ENCODE measurements around the gene ALK. TPM values are rescaled to one million over a fixed set of nuclear protein-coding genes. Genes with fewer than 3 reads are reported as not detected.
"Not testable (repeated sequence)": the region's sequence is repeated elsewhere in the genome, so short reads cannot be mapped to it uniquely, and the experiment has no call there.

ALK gene
- polyA plus RNA-seq, 1 donor from 2014 or later = not detected

DNA sequence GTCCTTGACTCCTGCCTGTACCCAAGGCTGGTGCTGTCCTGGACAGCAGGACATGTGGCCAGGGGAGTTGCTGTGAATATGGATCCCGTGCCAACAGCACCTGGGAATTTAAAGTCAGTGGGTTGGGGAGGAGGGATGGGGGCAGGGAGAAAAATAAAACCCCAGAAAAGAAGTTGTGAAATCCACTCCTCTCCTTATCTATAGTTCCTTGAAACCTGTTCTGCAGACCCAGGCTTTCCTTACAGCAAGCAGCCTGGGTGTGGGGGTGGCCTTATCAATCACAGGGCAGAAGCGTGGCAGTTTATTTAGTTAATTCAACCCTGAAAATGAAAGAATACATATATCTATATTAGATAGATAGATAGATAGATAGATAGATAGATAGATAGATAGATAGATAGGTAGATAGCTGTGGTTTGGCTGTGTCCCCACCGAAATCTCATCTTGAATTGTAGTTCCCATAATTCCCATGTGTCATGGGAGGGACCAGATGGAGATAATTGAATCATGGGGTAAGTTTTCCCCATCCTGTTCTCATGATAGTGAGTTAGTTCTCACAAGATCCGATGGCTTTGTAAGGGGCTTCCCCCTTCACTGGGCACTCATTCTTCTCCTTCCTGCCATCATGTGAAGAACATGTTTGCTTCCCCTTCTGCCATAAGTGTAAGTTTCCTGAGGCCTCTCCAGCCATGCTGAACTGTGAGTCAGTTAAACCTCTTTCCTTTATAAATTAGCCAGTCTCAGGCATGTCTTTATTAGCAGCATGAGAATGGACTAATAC lies 667.7 kb downstream of the ALK start:
- not testable (repeated sequence) for H3K27me3 Mint-ChIP-seq, H3K9me3 Mint-ChIP-seq, H3K4me1 Mint-ChIP-seq, H3K36me3 Mint-ChIP-seq, H3K27ac Mint-ChIP-seq, H3K4me3 Mint-ChIP-seq

DNA sequence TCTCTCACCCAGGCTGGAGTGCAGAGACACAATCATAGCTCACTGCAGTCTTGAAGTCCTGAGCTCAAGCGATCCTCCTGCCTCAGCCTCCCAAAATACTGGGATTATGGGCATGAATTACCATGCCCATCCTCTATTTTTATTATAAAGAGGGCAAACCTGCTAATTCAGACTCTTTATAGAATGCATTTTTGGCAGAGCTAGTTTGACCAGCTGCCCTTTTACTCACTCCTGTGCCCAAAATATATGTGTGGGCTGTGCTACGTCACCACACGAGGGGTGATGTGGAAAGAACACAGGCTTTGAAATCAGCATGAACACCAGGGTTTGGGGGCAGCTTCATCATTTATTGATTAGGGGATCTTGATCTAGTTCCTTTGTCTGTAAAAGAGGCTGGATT lies 668.4 kb downstream of the ALK start:
- Mint-ChIP-seq H3K9me3 (peaks cover 0 to 3% (median 2%) of the 10 kb centered on the region in 3 donors), H3K27ac (no peak overlapping the region), H3K4me1 (peaks cover 0 to 7% (median 1%) of the 10 kb centered on the region in 3 donors), H3K27me3 (peaks cover 8% of the 10 kb centered on the region), H3K4me3 (no peak overlapping the region), H3K36me3 (no peaks in the 10 kb centered on the region)

DNA sequence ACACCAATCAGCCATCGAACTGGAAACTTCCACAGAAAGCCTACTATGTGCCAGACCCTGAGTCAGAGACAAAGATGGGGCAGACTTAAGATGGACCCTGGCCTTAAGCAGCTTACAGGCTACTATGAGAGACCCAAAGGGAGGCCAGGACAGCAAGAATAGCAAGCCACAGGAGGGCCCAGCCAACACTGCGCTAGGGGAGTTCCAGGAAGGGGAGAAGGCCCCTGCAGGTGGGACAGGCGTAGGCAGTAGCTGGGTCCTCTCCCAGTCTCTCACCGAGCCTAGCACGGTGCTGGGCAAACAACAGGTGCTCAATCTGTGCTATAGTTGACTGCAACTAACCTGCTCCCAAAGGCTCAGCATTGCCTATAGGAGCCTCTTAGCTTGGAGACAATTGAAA lies 670.0 kb downstream of the ALK start:
- Mint-ChIP-seq H3K36me3 (no peaks in the 10 kb centered on the region), H3K4me3 (no peak overlapping the region), H3K9me3 (peaks cover 0 to 3% (median 2%) of the 10 kb centered on the region in 3 donors), H3K4me1 (peaks cover 0 to 9% (median 1%) of the 10 kb centered on the region in 3 donors), H3K27ac (no peak overlapping the region), H3K27me3 (peaks cover 1% of the 10 kb centered on the region)

DNA sequence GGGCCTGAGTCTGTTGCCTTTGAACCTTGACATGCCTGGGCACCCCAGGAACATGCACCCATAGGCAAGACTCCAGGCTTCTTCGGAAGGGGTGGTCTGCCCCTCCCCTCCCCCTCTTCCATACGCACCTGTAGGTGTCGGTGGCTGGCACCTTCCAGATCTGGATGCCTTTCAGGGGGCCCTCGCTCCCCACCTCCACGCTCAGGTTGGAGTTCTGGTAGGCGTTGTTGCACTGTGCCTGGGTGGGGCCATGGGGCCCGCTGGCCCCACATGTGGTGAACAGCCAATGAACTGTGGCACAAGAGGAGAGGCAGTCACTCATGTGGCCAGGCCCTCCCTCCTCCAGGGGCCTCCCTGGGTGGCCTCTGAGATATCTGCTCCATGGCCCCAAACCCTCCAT lies 670.4 kb downstream of the ALK start:
- peaks cover 0 to 3% (median 2%) of the 10 kb centered on the region in 3 donors for H3K9me3 Mint-ChIP-seq
- H3K4me3 Mint-ChIP-seq = no peak overlapping the region
- H3K27me3 Mint-ChIP-seq = peaks cover 1% of the 10 kb centered on the region
- H3K36me3 Mint-ChIP-seq = no peaks in the 10 kb centered on the region
- peaks cover 0 to 9% (median 1%) of the 10 kb centered on the region in 3 donors for H3K4me1 Mint-ChIP-seq
- no peak overlapping the region for H3K27ac Mint-ChIP-seq

DNA sequence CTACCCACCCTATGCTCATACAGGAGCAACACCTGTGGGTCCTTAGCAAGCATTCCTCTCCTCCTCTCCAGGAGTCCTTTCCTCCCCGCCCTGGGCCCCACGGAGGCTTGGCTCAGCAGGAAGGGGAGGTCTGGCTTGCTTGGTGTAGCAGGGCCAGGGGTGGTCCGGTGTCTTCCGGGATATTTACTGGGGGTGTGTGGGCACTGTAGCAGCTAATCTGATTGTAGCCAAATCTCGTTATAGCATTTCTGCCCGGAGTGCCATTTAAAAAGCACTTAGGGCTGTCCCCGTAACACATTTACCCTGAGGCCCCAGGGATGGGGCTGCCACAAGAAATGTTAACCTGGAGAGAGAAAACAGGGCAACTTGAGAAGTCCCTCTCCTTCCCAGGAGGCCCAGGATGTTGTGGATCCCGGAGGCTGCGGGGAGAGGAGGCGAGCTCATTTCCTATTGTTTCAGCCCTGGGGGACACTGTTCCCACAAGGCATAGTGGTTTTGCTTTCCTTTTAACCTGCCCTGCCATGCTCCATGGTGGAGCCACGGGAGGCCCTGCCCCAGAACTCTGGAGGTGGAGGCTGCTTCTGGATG lies 671.6 kb downstream of the ALK start:
- H3K27me3 Mint-ChIP-seq = peaks cover 1% of the 10 kb centered on the region
- no peaks in the 10 kb centered on the region for H3K36me3 Mint-ChIP-seq
- H3K4me3 Mint-ChIP-seq = no peak overlapping the region
- peaks cover 0 to 3% (median 2%) of the 10 kb centered on the region in 3 donors for H3K9me3 Mint-ChIP-seq
- peak overlapping the region in 1 of 3 donors; percentile 81 for H3K27ac Mint-ChIP-seq
- H3K4me1 Mint-ChIP-seq = peaks cover 0 to 9% (median 1%) of the 10 kb centered on the region in 3 donors

DNA sequence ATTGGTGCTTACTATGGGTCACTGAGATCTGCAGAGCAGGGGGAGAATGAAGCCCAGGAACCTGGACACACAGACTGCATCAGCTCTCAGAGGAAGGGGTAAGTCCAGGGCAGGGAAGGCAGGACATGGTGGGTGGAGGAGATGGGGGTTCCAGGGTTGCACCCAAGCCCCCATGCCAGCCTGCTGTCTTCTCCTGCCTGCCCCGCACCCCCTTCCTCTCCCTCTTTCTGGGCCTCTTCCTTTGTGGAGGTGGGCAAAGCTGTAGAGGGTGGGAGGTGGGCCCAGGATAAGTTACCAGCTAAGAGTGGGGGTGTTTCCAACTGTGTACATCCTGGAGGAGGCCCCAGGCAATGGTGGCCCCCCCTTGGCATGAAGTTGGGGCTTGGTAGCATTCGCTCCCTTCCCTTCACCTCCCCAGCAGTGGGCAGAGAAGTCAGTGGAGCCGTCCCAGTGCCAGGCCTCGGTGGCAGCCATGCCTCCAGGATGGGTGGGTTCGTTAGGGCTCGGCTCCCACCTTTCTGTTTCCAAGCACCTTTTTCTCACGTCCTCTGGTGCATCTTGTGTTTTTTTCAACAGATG lies 674.0 kb downstream of the ALK start:
- no peaks in the 10 kb centered on the region for H3K9me3 Mint-ChIP-seq
- no peaks in the 10 kb centered on the region for H3K27me3 Mint-ChIP-seq
- peak overlapping the region in 1 of 3 donors; percentile 23 for H3K27ac Mint-ChIP-seq
- H3K4me1 Mint-ChIP-seq = peaks cover 0 to 9% (median under 1%) of the 10 kb centered on the region in 3 donors
- no peak overlapping the region for H3K4me3 Mint-ChIP-seq
- H3K36me3 Mint-ChIP-seq = no peaks in the 10 kb centered on the region

DNA sequence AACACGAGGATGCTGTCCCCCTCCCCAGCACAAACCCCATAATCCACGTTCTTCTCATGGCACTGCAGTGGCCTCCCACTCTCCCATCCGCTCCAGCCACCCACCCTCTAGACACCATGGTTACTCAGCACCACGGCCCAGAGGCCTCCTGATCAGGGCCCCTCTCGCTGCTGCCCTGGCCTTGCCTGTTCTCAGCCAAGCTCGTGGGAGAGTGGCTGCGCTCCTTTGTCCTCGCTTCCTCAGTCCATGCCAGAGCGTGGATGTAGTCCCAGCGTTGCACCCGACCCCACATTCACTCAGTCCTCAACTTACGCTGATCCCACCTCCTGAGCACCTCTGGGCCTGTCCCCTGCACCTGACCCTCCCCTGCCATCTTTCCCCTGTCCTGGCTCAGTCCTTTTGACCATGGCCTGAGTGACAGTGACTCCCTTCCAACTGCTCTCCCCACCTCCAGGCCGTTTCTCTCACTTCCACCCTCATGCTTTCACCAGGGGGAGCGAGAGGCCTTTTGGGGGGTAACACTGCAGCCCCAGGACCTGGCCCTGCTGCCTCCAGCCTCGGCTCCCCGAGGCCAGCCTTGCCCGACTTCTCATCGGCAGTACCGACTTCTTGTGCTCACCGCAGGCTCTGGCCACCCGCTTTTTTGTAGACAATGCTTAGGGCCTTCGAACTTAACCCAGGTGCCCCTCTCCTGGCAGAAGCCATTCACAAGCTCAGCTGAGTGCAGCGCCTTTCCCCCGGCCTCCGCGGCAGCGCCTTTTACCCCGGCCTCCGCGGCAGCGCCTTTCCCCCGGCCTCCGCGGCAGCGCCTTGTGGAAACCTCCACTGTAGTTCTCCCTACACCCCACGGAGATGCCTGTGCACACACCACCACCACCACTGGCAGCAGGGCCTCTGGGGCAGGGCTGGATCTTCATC lies 674.7 kb downstream of the ALK start:
- Mint-ChIP-seq H3K36me3 (no peaks in the 10 kb centered on the region), H3K4me1 (peaks cover 0 to 14% (median 6%) of the 10 kb centered on the region in 3 donors), H3K27ac (no peak overlapping the region), H3K27me3 (no peaks in the 10 kb centered on the region), H3K9me3 (no peaks in the 10 kb centered on the region), H3K4me3 (no peak overlapping the region)

DNA sequence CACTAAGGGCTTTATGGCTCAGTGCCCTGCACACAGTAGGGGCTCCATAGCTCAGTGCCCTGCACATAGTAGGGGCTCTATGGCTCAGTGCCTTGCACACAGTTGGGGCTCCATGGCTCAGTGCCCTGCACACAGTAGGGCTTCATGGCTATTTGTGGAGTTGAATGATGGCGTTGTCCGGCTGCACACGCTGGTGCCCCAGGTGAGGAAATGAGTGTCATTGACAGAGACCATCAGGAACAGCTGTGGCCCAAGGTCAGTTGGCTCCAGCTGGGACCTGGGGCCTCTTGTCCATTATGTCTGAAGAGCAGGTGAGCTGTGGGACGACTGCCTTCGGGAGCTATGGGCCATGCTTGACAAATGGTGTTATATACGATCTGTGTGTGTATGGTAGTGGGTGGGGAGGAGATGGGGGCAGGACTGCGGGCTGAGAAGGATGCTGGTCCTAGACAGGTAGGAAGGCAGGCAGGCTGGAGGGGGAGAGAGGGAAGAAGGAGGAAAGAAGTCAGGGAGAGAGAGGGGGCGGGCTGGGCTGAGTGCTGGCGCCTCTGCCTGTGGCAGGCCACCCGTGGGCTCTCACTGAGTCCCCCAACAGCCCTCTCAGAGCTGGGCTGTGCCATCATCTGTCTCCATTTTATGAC lies 675.5 kb downstream of the ALK start:
- H3K27ac Mint-ChIP-seq = peak overlapping the region in 1 of 3 donors; percentile 53
- peaks cover 0 to 19% (median 6%) of the 10 kb centered on the region in 3 donors for H3K4me1 Mint-ChIP-seq
- H3K27me3 Mint-ChIP-seq = no peaks in the 10 kb centered on the region
- no peak overlapping the region for H3K4me3 Mint-ChIP-seq
- H3K9me3 Mint-ChIP-seq = no peaks in the 10 kb centered on the region
- no peaks in the 10 kb centered on the region for H3K36me3 Mint-ChIP-seq

DNA sequence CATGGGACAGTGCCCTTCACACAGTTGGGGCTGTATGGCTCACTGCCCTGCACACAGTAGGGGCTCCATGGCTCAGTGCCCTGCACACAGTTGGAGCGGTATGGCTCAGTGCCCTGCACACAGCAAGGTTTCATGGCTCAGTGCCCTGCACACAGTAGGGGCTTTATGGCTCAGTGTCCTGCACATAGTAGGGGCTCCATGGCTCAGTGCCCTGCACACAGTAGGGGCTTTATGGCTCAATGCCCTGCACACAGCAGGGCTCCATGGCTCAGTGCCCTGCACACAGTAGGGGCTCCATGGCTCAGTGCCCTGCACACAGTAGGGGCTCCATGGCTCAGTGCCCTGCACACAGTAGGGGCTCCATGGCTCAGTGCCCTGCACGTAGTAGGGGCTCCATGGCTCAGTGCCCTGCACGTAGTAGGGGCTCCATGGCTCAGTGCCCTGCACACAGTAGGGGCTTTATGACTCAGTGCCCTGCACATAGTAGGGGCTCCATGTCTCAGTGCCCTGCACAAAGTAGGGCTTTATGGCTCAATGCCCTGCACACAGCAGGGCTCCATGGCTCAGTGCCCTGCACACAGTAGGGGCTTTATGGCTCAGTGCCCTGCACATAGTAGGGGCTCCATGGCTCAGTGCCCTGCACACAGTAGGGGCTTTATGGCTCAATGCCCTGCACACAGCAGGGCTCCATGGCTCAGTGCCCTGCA lies 676.2 kb downstream of the ALK start:
- H3K4me1 Mint-ChIP-seq = peaks cover 0 to 19% (median 6%) of the 10 kb centered on the region in 3 donors
- not testable (repeated sequence) for H3K27ac Mint-ChIP-seq, H3K4me3 Mint-ChIP-seq, H3K27me3 Mint-ChIP-seq, H3K36me3 Mint-ChIP-seq, H3K9me3 Mint-ChIP-seq

DNA sequence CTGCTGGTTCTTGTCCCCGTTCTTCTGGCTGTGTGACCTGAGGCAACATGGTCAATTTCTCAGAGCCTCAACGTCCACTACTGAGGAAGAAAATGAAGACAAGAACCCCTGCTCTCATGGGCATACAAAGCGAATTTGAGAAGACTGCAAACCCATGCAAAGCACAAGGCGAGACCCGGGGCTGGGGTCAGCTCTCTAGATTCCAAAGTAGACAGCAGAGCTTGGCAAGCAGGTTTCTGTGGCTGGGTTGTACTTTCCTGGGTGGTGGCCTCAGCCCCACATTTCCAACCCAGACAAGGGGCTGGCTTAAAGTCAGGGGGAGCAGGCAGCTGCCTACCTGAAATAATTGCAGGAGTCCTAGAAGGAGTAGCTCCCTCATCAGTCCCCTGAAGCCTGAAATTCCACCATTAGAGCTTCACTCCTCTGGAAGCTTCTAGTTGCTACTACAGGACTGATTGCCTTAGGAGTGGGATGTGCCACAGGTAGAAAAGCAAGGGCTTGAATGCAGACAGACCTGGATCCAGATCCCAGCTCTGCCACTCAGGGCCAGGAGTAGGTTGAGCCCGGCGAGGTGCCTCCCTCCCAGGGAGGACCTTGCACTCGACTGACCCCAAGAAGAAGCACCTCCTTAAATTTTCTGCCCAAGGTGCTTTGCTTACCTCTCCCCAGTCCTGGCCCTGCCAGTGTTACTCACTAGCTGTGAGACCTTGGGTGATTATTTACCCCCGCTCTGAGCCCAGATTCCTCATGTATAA lies 678.6 kb downstream of the ALK start:
- Mint-ChIP-seq H3K27me3 (peaks cover 5% of the 10 kb centered on the region), H3K9me3 (no peaks in the 10 kb centered on the region), H3K36me3 (no peaks in the 10 kb centered on the region), H3K27ac (no peak overlapping the region), H3K4me1 (peaks cover 2 to 9% (median 6%) of the 10 kb centered on the region in 3 donors), H3K4me3 (no peak overlapping the region)

DNA sequence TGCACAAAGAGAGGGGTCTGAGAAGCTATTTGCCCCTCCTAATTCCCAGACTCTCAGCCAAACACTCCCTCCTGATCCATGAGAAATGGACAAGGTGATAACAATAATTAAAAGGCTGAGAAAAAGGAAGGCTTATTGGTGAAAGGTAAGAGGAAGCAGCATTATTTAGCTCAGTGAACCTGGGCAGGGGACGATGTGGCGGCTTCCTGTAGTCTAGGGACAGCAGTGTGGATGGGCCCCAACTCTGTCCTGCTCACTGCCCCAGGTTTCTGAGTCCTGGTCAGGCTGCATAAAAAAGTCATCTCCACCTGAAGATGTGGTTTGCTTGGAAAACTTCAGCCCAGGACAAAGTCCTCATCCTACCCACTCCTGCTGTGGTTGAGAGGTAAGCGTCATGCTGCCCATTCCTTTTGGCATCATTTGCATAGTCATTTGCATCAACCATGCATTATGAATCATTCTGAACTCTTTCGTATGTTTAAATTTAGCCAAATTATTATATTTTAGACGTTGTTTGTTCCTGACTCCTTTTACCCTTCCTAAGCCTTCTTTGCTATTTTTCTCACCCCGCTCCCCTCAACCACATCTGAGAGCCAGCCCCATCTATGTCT lies 679.3 kb downstream of the ALK start:
- Mint-ChIP-seq H3K9me3 (no peaks in the 10 kb centered on the region), H3K4me3 (no peak overlapping the region), H3K27ac (no peak overlapping the region), H3K27me3 (peaks cover 9% of the 10 kb centered on the region), H3K4me1 (peaks cover 2 to 9% (median 6%) of the 10 kb centered on the region in 3 donors), H3K36me3 (no peaks in the 10 kb centered on the region)

DNA sequence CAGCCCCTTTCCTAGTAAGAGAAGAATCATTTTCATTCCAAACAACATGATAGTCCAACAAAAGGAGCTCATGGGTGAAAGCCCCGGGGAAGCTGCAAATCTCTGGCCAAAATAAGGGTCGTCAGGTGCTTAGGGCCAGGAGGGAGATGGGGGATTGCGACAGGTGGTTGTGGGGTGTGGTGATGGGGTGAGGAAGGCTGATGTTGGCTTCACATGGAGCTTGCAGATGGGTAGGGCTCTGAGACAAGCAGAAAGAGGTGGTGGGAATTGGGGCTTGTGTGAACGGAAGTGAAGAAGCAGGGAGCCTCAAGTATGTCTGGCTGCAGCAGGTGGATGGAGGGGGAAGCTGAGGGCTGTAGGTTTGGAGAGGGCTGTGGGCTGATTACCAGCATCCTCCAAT lies 680.0 kb downstream of the ALK start:
- Mint-ChIP-seq H3K36me3 (no peaks in the 10 kb centered on the region), H3K4me3 (no peak overlapping the region), H3K4me1 (peaks cover 2 to 9% (median 6%) of the 10 kb centered on the region in 3 donors), H3K27ac (no peak overlapping the region), H3K27me3 (peaks cover 15% of the 10 kb centered on the region), H3K9me3 (no peaks in the 10 kb centered on the region)

DNA sequence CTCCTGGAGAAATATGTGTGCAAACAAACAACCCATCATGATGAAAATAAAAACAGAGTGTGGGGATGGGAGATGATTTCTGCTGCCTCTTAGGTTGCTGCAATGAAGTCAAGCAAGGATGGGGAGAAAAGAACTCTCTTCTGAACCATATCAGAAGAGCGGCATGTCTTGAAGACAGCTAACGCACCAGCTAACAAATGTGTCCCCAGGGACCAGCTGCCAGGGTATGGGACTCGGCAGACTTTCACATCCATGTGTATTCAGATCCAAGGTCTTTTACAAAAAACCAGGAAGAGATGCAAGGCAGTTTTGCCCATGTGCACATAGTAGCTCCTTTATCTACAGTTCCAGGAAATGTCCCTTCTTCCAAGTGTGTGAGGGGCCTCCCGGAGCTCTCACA lies 680.8 kb downstream of the ALK start:
- no peak overlapping the region for H3K4me3 Mint-ChIP-seq
- H3K9me3 Mint-ChIP-seq = no peaks in the 10 kb centered on the region
- H3K4me1 Mint-ChIP-seq = peaks cover 2 to 9% (median 6%) of the 10 kb centered on the region in 3 donors
- no peak overlapping the region for H3K27ac Mint-ChIP-seq
- H3K27me3 Mint-ChIP-seq = peaks cover 15% of the 10 kb centered on the region
- no peaks in the 10 kb centered on the region for H3K36me3 Mint-ChIP-seq
